Measurements from ENCODE around the gene GLT1D1. TPM values are rescaled to one million over a fixed set of nuclear protein-coding genes. Genes with fewer than 3 reads are reported as not detected.

The GLT1D1 gene
- total RNA-seq, 2 experiments from 2014 or later = 0.32 to 0.49 TPM

- Mint-ChIP-seq H3K9me3 (no peaks in the 10 kb centered on the region), H3K36me3 (ENCODE audit: low read depth) (no peaks in the 10 kb centered on the region), H3K4me1 (ENCODE audit: low read depth) (peaks cover 3% of the 10 kb centered on the region), H3K27ac (no peak overlapping the region), H3K27me3 (peaks cover 9% of the 10 kb centered on the region), H3K4me3 (no peak overlapping the region)
- ATAC-seq (no peak), DNase-seq (no peak)
- POLR2A ChIA-PET = interaction anchor here (0.5 kb wide), 1 partner anchor 20 kb away, joined by 3 read pairs; no protein-coding TSS in a partner anchor
- CTCF ChIA-PET = no interaction called here
- TF ChIP-seq CTCF (IDR thresholded peaks at IDR 0.05) = no peak
- intact Hi-C loops (cut with micrococcal nuclease) = no loop called here
These were observed 80.6 kb downstream of the GLT1D1 start for GRCh38 chr12:128933926-128934325.

DNA sequence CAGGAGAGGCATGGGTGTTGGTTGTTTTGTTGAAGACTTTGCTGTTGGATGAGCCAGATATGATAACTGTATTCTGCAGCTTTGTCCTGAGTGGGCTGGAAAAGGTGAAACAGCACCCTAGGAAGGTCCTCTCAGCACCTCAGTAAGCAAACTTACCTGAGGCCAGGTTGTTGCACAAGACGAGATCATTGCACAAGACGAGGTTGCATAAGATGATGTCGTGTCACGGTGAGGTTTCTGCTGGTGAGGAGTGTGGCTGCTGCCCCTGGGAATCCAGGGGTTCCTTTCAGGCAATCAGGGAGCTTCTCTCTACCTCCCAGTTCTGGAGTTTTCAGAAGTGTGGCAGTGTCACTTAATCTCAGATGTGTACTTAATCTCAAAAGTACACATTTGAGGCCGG, 85.6 kb downstream of the GLT1D1 start:
- CTCF ChIA-PET = no interaction called here

GRCh38 chr12:128940090-128940888, 87.0 kb downstream of the GLT1D1 start:
- no peak for TF ChIP-seq CTCF (IDR thresholded peaks at IDR 0.05)
- DNase-seq (no peak), ATAC-seq (no peak)
- Mint-ChIP-seq H3K4me1 (ENCODE audit: low read depth) (no peaks in the 10 kb centered on the region), H3K36me3 (ENCODE audit: low read depth) (no peaks in the 10 kb centered on the region), H3K27me3 (peaks cover 6% of the 10 kb centered on the region), H3K9me3 (no peaks in the 10 kb centered on the region), H3K27ac (no peak overlapping the region), H3K4me3 (no peak overlapping the region)
- intact Hi-C loops (cut with micrococcal nuclease) = no loop called here
- ChIA-PET CTCF (no interaction called here), POLR2A (no interaction called here)

More for the DNA sequence above, 85.6 kb downstream of the GLT1D1 start:
- Mint-ChIP-seq H3K27me3 (peaks cover 6% of the 10 kb centered on the region), H3K4me3 (no peak overlapping the region), H3K36me3 (ENCODE audit: low read depth) (no peaks in the 10 kb centered on the region), H3K27ac (no peak overlapping the region), H3K9me3 (no peaks in the 10 kb centered on the region), H3K4me1 (ENCODE audit: low read depth) (no peaks in the 10 kb centered on the region)
- intact Hi-C loops (cut with micrococcal nuclease) = no loop called here
- POLR2A ChIA-PET = interaction anchor here (0.7 kb wide), 1 partner anchor 1610 kb away, joined by 3 read pairs; no protein-coding TSS in a partner anchor
- DNase-seq = no peak
- TF ChIP-seq CTCF (IDR thresholded peaks at IDR 0.05) = no peak
- ATAC-seq = no peak

- ATAC-seq (no peak), DNase-seq (no peak)
- Mint-ChIP-seq H3K27ac (no peak overlapping the region), H3K4me3 (no peak overlapping the region), H3K4me1 (ENCODE audit: low read depth) (no peaks in the 10 kb centered on the region), H3K27me3 (peaks cover 6% of the 10 kb centered on the region), H3K36me3 (ENCODE audit: low read depth) (no peaks in the 10 kb centered on the region), H3K9me3 (no peaks in the 10 kb centered on the region)
- TF ChIP-seq CTCF (IDR thresholded peaks at IDR 0.05) = no peak
- CTCF ChIA-PET = no interaction called here
- POLR2A ChIA-PET = no interaction called here
- intact Hi-C loops (cut with micrococcal nuclease) = no loop called here
These were observed 87.7 kb downstream of the GLT1D1 start for GRCh38 chr12:128940974-128941373.

GRCh38 chr12:128942960-128943477, 89.7 kb downstream of the GLT1D1 start:
- Mint-ChIP-seq H3K4me1 (ENCODE audit: low read depth) (no peaks in the 10 kb centered on the region), H3K27me3 (peaks cover 1% of the 10 kb centered on the region), H3K9me3 (no peaks in the 10 kb centered on the region), H3K4me3 (no peak overlapping the region), H3K27ac (no peak overlapping the region), H3K36me3 (ENCODE audit: low read depth) (no peaks in the 10 kb centered on the region)
- ATAC-seq (no peak), DNase-seq (no peak)
- intact Hi-C loops (cut with micrococcal nuclease) = no loop called here
- POLR2A ChIA-PET = no interaction called here
- TF ChIP-seq CTCF (IDR thresholded peaks at IDR 0.05) = no peak
- CTCF ChIA-PET = no interaction called here
